ENCODE results near the gene PIK3R5. TPM values are rescaled to one million over a fixed set of nuclear protein-coding genes. Genes with fewer than 3 reads are reported as not detected.

PIK3R5 gene
- total RNA-seq, 1 donor from 2014 or later = 46.8 TPM

DNA sequence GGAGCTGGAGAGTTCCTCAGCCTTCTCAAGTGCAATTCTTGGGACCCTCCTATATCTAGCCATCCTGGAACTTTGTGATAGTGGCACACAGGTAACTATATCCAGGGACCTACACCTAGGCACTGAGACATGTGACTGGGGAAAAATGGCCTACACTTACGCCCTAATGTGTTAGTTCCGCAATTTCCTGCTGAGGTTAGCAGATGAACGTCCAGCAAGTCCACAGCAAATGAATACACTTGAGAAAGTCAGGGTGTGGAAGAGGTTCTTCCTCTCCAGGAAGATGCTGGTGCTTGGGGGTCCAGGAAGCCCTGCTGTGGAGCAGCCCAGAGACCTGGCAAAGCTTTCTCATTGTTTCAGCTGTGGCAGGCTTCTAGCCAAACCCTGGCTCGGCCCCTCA lies 20.8 kb downstream of the PIK3R5 start:
- Mint-ChIP-seq H3K27ac (no peak overlapping the region), H3K4me3 (ENCODE audit: low read depth) (no peak overlapping the region), H3K4me1 (ENCODE audit: low read depth) (peaks cover 67% of the 10 kb centered on the region), H3K9me3 (peaks cover 8% of the 10 kb centered on the region), H3K27me3 (ENCODE audit: low read depth) (no peaks in the 10 kb centered on the region), H3K36me3 (ENCODE audit: low read depth) (peaks cover 58% of the 10 kb centered on the region)
- intact Hi-C loops (cut with micrococcal nuclease) = no loop called here
- no peak for DNase-seq (ENCODE audit: low spot score)

DNA sequence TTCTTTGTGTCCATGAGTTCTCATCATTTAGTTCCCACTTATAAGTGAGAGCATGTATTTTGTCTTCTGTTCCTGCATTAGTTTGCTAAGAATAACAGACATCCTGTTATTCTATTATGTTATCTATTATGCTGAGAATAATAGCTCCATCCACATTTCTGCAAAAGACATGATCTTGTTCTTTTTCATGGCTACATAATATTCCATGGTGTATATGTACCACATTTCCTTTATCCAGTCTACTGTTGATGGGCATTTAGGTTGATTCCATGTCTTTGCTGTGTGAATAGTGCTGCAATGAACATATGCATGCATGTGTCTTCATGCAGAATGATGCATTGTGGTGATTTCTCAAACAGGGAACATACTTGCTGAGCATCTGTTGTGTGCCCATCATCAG lies 21.4 kb downstream of the PIK3R5 start:
- Mint-ChIP-seq H3K27ac (no peak overlapping the region), H3K4me3 (ENCODE audit: low read depth) (no peak overlapping the region), H3K9me3 (peaks cover 8% of the 10 kb centered on the region), H3K27me3 (ENCODE audit: low read depth) (no peaks in the 10 kb centered on the region), H3K4me1 (ENCODE audit: low read depth) (peaks cover 69% of the 10 kb centered on the region), H3K36me3 (ENCODE audit: low read depth) (peaks cover 59% of the 10 kb centered on the region)
- no peak for DNase-seq (ENCODE audit: low spot score)
- intact Hi-C loops (cut with micrococcal nuclease) = no loop called here

DNA sequence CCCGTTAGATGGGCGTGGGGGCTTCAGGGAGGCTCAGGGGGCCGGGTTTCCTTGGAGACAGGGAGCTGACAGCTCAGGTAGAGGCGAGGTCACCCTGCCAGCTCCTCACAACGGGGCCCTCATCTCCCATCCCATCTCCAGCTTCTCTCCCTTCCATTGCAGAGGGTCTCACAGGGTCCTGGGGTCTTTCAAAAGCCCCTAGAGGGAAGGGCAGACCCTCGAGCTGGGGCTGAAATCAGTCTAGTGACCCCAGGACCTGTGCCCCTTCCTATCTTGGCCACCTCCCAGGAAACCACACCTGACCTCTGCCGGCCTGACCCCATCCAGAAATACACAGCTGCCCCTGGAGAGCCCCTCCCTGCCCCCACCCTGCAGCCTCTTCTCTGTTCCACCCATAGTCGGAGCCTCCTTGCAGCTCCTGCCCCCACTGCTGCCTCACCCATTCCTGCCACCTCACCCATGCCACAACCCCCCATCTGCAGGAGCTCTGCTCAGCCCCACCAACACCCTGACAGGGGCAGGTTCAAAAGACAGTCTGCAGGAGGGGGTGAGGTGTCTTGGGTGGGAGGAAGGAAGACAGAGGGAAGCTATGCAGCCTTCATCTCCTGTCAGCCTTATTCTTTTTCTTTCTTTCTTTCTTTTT lies 23.4 kb downstream of the PIK3R5 start:
- H3K36me3 Mint-ChIP-seq (ENCODE audit: low read depth) = peaks cover 68% of the 10 kb centered on the region
- no peaks in the 10 kb centered on the region for H3K27me3 Mint-ChIP-seq (ENCODE audit: low read depth)
- H3K4me3 Mint-ChIP-seq (ENCODE audit: low read depth) = peak overlapping the region; percentile 49
- H3K9me3 Mint-ChIP-seq = peaks cover 12% of the 10 kb centered on the region
- H3K4me1 Mint-ChIP-seq (ENCODE audit: low read depth) = peaks cover 63% of the 10 kb centered on the region
- intact Hi-C loops (cut with micrococcal nuclease) = loop anchor here (1.0 to 2.0 kb wide), 2 partner anchors 7 to 43 kb away; no protein-coding TSS in a partner anchor
- H3K27ac Mint-ChIP-seq = peak overlapping the region; percentile 95
- DNase-seq (ENCODE audit: low spot score) = no peak

DNA sequence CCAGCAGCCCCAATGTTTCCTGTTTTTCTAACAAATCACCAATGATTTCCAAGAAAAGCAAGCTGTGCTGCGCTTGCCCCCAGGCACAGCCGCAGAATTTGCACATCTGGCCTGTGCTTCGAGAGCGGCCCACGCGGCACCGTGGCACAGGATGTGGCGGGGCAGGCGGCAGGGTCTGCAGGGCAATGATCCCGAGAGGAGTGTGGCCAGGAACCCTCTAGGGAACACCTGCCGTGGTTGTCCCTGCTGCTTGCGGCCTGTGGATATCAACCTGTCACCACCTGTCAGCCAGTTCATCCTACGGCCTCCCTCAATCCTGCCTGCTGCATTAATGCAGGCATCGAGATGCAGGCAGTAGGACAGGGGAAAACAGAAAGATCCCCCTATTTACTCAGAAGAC lies 24.0 kb downstream of the PIK3R5 start:
- Mint-ChIP-seq H3K4me1 (ENCODE audit: low read depth) (peaks cover 60% of the 10 kb centered on the region), H3K9me3 (peaks cover 13% of the 10 kb centered on the region), H3K27ac (peak overlapping the region; percentile 95), H3K4me3 (ENCODE audit: low read depth) (peak overlapping the region; percentile 59), H3K36me3 (ENCODE audit: low read depth) (peaks cover 66% of the 10 kb centered on the region), H3K27me3 (ENCODE audit: low read depth) (no peaks in the 10 kb centered on the region)
- peak; percentile 57 for DNase-seq (ENCODE audit: low spot score)
- intact Hi-C loops (cut with micrococcal nuclease) = loop anchor here (1.0 to 2.0 kb wide), 2 partner anchors 8 to 43 kb away; no protein-coding TSS in a partner anchor

DNA sequence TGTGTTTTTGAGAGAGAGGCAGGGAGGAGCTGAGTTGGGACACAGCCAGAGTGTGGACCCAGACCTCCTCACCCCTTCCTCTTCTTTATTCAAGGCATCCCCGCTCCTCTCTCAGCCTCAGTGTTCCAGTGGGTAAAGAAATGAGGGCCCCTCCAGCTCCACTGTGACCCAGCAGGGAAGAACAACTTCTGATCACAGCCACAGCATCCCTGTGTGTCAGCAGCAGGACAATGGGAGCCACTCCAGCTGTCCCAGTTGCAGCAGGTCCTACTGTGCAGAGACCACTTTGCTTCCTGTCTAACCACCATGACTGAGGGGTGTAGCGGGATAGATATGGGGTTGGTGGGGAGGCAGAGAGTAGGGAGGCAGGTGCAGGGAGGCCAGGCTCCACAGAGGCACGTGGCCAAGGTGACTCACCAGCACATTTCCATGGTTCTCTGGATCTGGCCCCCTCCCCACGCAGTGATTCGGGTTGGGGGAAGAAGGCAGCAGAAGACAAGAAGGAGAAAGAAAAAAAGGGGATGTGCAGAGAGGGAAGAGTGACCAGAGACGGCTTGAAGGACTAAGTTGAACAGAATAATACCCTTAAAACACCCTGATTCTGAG lies 24.5 kb downstream of the PIK3R5 start:
- Mint-ChIP-seq H3K4me3 (ENCODE audit: low read depth) (peak overlapping the region; percentile 59), H3K27me3 (ENCODE audit: low read depth) (no peaks in the 10 kb centered on the region), H3K4me1 (ENCODE audit: low read depth) (peaks cover 61% of the 10 kb centered on the region), H3K9me3 (peaks cover 18% of the 10 kb centered on the region), H3K27ac (peak overlapping the region; percentile 95), H3K36me3 (ENCODE audit: low read depth) (peaks cover 66% of the 10 kb centered on the region)
- intact Hi-C loops (cut with micrococcal nuclease) = loop anchor here (1.0 to 2.0 kb wide), 2 partner anchors 8 to 42 kb away; no protein-coding TSS in a partner anchor
- no peak for DNase-seq (ENCODE audit: low spot score)

DNA sequence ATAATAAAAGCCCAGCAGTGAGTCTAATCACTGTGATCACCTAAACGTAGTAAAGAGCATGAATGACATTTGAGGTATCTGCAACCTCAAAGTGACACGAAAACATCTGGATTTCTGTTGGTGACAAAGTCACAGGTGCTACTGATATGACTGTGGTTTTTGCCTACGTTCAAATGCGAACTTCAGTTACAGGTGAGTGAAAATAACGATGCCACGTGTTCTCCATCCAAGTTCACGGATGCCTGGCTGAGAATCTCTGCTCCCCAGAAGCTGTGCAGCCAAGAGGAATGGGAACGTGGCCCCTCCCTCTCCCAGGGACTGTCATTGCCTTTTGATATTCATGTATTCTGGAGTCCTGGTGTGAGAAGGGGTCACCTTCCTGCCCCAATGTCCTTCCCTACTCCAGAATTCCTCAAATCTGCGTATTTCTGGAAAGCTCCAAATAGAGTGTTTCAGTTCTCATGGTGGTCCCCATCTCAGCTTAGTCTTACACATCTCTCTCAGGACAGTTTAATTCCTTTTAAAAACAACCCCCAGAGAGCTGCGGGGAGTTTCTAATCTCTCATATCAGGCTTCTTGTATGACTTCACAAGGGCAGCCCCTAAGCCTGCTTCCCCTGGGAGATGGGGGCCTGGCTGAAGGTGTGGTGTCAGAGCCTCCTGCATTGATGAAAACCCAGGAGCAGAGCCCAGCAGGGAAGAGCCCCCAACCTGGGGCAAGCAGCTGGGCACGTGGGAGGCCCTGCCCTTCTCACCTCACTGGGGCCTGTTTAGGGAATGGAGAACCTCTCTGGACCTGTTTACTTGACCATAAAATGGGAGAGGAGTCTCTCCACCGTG lies 25.8 kb downstream of the PIK3R5 start:
- Mint-ChIP-seq H3K27me3 (ENCODE audit: low read depth) (no peaks in the 10 kb centered on the region), H3K36me3 (ENCODE audit: low read depth) (peaks cover 58% of the 10 kb centered on the region), H3K27ac (peak overlapping the region; percentile 95)

DNA sequence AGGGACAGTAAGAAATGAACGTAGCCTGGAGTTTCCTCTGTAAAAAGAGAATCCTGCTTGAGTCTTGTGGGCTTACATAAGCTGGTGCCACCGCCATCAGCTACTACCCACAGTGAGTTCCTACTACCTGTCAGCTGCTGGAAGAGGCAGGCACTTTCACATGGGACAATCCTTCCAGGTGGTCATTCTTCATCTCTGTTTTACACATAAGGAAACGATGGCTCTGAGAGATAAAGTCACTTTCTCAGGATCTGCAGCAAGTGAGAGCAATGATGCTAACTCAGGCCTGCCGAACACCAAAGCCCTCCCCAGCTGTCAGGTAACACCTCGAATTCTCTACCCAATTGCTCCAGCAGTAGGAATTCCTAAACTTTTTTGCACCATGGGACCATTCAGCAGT lies 26.6 kb downstream of the PIK3R5 start:
- Mint-ChIP-seq H3K27ac (peak overlapping the region; percentile 95), H3K4me1 (ENCODE audit: low read depth) (peaks cover 69% of the 10 kb centered on the region), H3K4me3 (ENCODE audit: low read depth) (peak overlapping the region; percentile 51), H3K9me3 (peaks cover 20% of the 10 kb centered on the region), H3K36me3 (ENCODE audit: low read depth) (peaks cover 55% of the 10 kb centered on the region), H3K27me3 (ENCODE audit: low read depth) (no peaks in the 10 kb centered on the region)
- intact Hi-C loops (cut with micrococcal nuclease) = loop anchor here (1.0 kb wide), 1 partner anchor 17 kb away; no protein-coding TSS in a partner anchor
- DNase-seq (ENCODE audit: low spot score) = no peak

More for the DNA sequence above, 25.8 kb downstream of the PIK3R5 start:
- Mint-ChIP-seq H3K4me1 (ENCODE audit: low read depth) (peaks cover 63% of the 10 kb centered on the region), H3K9me3 (peaks cover 22% of the 10 kb centered on the region), H3K4me3 (ENCODE audit: low read depth) (peak overlapping the region; percentile 51)
- no peak for DNase-seq (ENCODE audit: low spot score)
- intact Hi-C loops (cut with micrococcal nuclease) = loop anchor here (1.0 to 2.0 kb wide), 2 partner anchors 17 to 41 kb away; no protein-coding TSS in a partner anchor

DNA sequence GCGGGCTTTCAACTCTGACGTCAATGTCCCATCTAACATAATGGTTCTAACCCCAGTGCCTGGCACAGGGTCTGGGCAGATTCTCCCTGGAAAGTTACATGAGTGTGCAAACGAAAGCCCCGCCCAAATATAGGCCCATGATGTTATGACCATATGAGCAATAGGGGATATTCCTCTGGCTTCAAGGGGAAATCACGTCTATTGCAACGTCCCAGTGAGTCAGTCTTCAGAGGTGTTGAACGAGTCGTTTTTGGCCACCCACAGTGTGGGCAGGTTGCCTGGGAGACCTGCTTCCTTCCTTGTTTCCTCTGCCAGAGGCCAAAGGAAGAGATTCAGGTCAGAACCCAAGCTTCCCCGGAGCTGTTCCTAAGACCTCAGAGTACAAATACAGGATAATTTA lies 30.3 kb downstream of the PIK3R5 start:
- Mint-ChIP-seq H3K4me3 (ENCODE audit: low read depth) (peak overlapping the region; percentile 30), H3K27ac (peak overlapping the region; percentile 91), H3K9me3 (peaks cover 45% of the 10 kb centered on the region), H3K27me3 (ENCODE audit: low read depth) (no peaks in the 10 kb centered on the region), H3K36me3 (ENCODE audit: low read depth) (peaks cover 80% of the 10 kb centered on the region), H3K4me1 (ENCODE audit: low read depth) (peaks cover 50% of the 10 kb centered on the region)
- intact Hi-C loops (cut with micrococcal nuclease) = loop anchor here (1.0 to 2.0 kb wide), 2 partner anchors 13 to 14 kb away; no protein-coding TSS in a partner anchor
- no peak for DNase-seq (ENCODE audit: low spot score)

DNA sequence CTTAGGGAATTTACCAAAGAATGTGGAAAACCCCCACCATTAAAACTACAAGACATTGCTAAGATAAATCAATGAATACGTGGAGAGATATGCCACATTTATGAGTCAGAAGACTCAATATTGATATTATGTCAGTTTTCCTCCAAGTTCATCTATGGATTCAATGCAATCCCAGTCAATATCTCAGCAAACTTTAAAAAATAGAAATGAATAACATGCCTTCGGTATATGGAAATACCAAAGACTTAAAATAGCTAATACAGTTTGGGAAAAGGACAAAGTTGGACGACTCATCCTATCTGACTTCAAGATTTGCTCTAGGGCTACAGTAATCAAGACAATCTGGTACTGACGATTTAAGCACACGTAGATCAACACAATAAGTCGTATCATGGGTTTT lies 31.2 kb downstream of the PIK3R5 start:
- Mint-ChIP-seq H3K4me1 (ENCODE audit: low read depth) (peaks cover 44% of the 10 kb centered on the region), H3K36me3 (ENCODE audit: low read depth) (peaks cover 81% of the 10 kb centered on the region), H3K4me3 (ENCODE audit: low read depth) (no peak overlapping the region), H3K27me3 (ENCODE audit: low read depth) (no peaks in the 10 kb centered on the region), H3K9me3 (peaks cover 54% of the 10 kb centered on the region), H3K27ac (peak overlapping the region; percentile 91)
- intact Hi-C loops (cut with micrococcal nuclease) = loop anchor here (2.0 kb wide), 1 partner anchor 14 kb away; no protein-coding TSS in a partner anchor
- DNase-seq (ENCODE audit: low spot score) = no peak

DNA sequence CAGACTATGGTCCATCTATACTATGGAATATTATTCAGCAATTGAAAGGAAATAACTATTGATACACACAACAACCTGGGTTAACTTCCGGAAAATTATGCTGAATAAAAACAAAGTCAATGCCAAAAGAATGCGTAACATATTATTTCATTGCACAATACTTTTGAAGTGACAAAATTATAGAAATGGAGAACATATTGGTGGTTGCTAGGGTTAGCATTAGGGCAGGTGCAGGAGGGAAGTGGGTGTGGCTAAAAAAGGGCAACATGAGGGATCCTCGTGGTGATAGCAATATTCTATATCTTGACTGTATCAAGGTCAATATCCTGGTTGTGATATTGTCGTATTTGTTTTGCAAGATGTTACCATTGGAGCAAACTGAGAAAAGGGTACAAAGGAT lies 34.9 kb downstream of the PIK3R5 start:
- H3K27ac Mint-ChIP-seq = no peak overlapping the region
- H3K27me3 Mint-ChIP-seq (ENCODE audit: low read depth) = no peaks in the 10 kb centered on the region
- H3K9me3 Mint-ChIP-seq = peaks cover 65% of the 10 kb centered on the region
- H3K4me3 Mint-ChIP-seq (ENCODE audit: low read depth) = no peak overlapping the region
- no peak for DNase-seq (ENCODE audit: low spot score)
- H3K36me3 Mint-ChIP-seq (ENCODE audit: low read depth) = peaks cover 75% of the 10 kb centered on the region
- peaks cover 23% of the 10 kb centered on the region for H3K4me1 Mint-ChIP-seq (ENCODE audit: low read depth)
- intact Hi-C loops (cut with micrococcal nuclease) = no loop called here

DNA sequence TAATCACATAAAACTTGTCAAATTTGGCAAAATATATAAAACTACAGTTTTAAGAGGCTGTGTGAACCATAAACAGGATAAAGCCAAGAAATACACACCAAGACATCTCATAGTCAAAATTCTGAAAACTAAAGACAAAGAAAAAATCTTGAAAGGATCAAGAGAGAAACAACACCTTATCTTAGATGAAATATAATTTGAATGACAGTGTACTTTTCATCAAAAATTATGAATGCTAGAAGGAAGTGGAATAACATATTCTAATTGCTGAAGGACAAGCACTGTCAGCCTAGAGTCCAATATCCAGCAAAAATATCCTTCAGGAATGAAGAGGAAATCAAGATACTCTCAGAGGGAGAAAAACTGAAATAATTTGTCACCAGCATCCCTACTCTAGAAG lies 37.2 kb downstream of the PIK3R5 start:
- Mint-ChIP-seq H3K36me3 (ENCODE audit: low read depth) (peaks cover 62% of the 10 kb centered on the region), H3K9me3 (peaks cover 53% of the 10 kb centered on the region), H3K27me3 (ENCODE audit: low read depth) (no peaks in the 10 kb centered on the region), H3K4me1 (ENCODE audit: low read depth) (peaks cover 7% of the 10 kb centered on the region), H3K27ac (no peak overlapping the region), H3K4me3 (ENCODE audit: low read depth) (no peak overlapping the region)
- DNase-seq (ENCODE audit: low spot score) = no peak
- intact Hi-C loops (cut with micrococcal nuclease) = no loop called here

DNA sequence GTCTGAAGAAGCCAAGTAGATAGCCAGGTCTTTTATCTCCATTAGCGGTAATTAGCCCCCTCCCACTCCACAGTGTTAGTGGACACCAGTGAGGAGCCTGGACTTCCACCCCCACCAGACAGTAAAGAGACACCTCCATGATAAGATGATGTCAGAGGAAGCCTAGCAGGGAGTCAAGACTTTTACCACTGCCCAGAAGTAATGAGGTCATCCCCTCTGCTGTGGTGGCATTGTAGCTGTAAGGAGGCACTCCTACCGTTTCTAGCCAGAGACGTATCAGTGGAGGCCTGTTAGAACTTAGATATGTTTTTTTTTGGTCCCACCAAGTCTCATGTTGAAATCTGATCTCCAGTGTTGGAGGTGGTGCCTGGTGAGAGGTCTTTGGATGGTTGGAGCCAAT lies 38.1 kb downstream of the PIK3R5 start:
- H3K4me3 Mint-ChIP-seq (ENCODE audit: low read depth) = no peak overlapping the region
- DNase-seq (ENCODE audit: low spot score) = no peak
- peaks cover 12% of the 10 kb centered on the region for H3K4me1 Mint-ChIP-seq (ENCODE audit: low read depth)
- peaks cover 59% of the 10 kb centered on the region for H3K36me3 Mint-ChIP-seq (ENCODE audit: low read depth)
- H3K27me3 Mint-ChIP-seq (ENCODE audit: low read depth) = no peaks in the 10 kb centered on the region
- H3K27ac Mint-ChIP-seq = no peak overlapping the region
- H3K9me3 Mint-ChIP-seq = peaks cover 53% of the 10 kb centered on the region
- intact Hi-C loops (cut with micrococcal nuclease) = no loop called here
